DMS153 treated with DMSO at 0.1 percent for 48 hours (cell line): ENCODE measurements around the gene DNASE1L1.

Experiments used
- DNase-seq: peaks from one replicate; lab custom pipeline; 2025; ENCODE audit not compliant: unreplicated experiment; lab: John Stamatoyannopoulos, UW

DNASE1L1 gene

GRCh38 chrX:154384284-154384892 lies 24.7 kb downstream of the DNASE1L1 start:
- no peak for DNase-seq

- no peak for DNase-seq
These were observed 25.4 kb downstream of the DNASE1L1 start for GRCh38 chrX:154383359-154384283.

- no peak for DNase-seq
These were observed 26.5 kb downstream of the DNASE1L1 start for GRCh38 chrX:154382483-154383069.

- no peak for DNase-seq
These were observed 27.8 kb downstream of the DNASE1L1 start for GRCh38 chrX:154381271-154381670.

GRCh38 chrX:154380787-154381186 lies 28.3 kb downstream of the DNASE1L1 start:
- DNase-seq = no peak

GRCh38 chrX:154380153-154380552 lies 28.9 kb downstream of the DNASE1L1 start:
- no peak for DNase-seq

GRCh38 chrX:154379569-154379951 lies 29.5 kb downstream of the DNASE1L1 start:
- DNase-seq = no peak

GRCh38 chrX:154378799-154379568 lies 30.1 kb downstream of the DNASE1L1 start, which contains the start of gene EMD:
TSS of gene EMD (plus strand) at chrX:154379295. CDS start at chrX:154379485, 190 bp downstream.
- DNase-seq = peak; percentile 100

GRCh38 chrX:154378059-154378798 lies 30.8 kb downstream of the DNASE1L1 start:
- DNase-seq = no peak

GRCh38 chrX:154376774-154377173 lies 32.3 kb downstream of the DNASE1L1 start:
- no peak for DNase-seq

GRCh38 chrX:154375156-154375504 lies 33.9 kb downstream of the DNASE1L1 start:
- DNase-seq = no peak

- peak; percentile 18 for DNase-seq
These were observed 34.5 kb downstream of the DNASE1L1 start, which contains the start of gene FLNA for GRCh38 chrX:154374313-154375155. TSS of gene FLNA (minus strand) at chrX:154374634. CDS start at chrX:154371245, 3,389 bp downstream.

- peak; percentile 88 for DNase-seq
These were observed 35.4 kb downstream of the DNASE1L1 start for GRCh38 chrX:154373340-154374306.

- DNase-seq = no peak
These were observed 36.4 kb downstream of the DNASE1L1 start for GRCh38 chrX:154372612-154373022.

- no peak for DNase-seq
These were observed 37.2 kb downstream of the DNASE1L1 start for GRCh38 chrX:154371789-154372300.

- peak; percentile 72 for DNase-seq
These were observed 37.9 kb downstream of the DNASE1L1 start for GRCh38 chrX:154371017-154371788.

- no peak for DNase-seq
These were observed 38.6 kb downstream of the DNASE1L1 start for GRCh38 chrX:154370300-154371016.
